Sigmoid colon (tissue), 7 donors: ENCODE results near the gene ATP5F1E. TPM values are rescaled to one million over a fixed set of nuclear protein-coding genes. Genes with fewer than 3 reads are reported as not detected.
A peak's percentile ranks its signal among the peaks of the same experiment; 100 is the strongest.

ENCODE experiments used
- DNase-seq: peaks from one replicate; pipeline ENCODE4 v3.0.0-alpha.2; 2019
- H3K27ac ChIP-seq, 4 donors: fragments of 200-600 bp; sonication (generic); one replicate each; pipeline ENCODE4 v1.5.1; 2016 to 2019; ENCODE audit warnings: mild to moderate bottlenecking in 1 of 4
- H3K27me3 ChIP-seq, 3 donors: fragments of 200-600 bp; sonication (generic); one replicate each; pipeline ENCODE4 v1.5.1; 2019; ENCODE audit warnings: mild to moderate bottlenecking in 1 of 3
- H3K36me3 ChIP-seq, 4 donors: fragments of 200-600 bp; sonication (generic); one replicate each; pipeline ENCODE4 v1.5.1; 2016 to 2019
- H3K4me1 ChIP-seq, 4 donors: fragments of 200-600 bp; sonication (generic); one replicate each; pipeline ENCODE4 v1.5.1; 2017 to 2019
- H3K4me3 ChIP-seq, 4 donors: fragments of 200-600 bp; sonication (generic); one replicate each; pipeline ENCODE4 v1.5.1; 2017 to 2019; ENCODE audit warnings: mild to moderate bottlenecking in 2 of 4, moderate library complexity in 1 of 4
- H3K9me3 ChIP-seq, 4 donors: fragments of 200-600 bp in 3 of 4; sonication (generic) in 3 of 4; one replicate each; pipeline versions ENCODE4 v1.5.1 to v1.6.1; 2013 to 2019
- EP300 ChIP-seq, 4 donors: sonication (generic); formaldehyde crosslinking; IDR thresholded peaks; one replicate each; pipeline ENCODE4 v1.6.1; 2017; ENCODE audit warnings: antibody characterized with exemption in 4 of 4
- POLR2A ChIP-seq, 2 donors: fragments of 450-650 bp; IDR thresholded peaks; one replicate each; pipeline ENCODE4 v1.6.1; 2016; ENCODE audit warnings: antibody characterized with exemption in 2 of 2, mild to moderate bottlenecking in 2 of 2, moderate library complexity in 2 of 2
- POLR2AphosphoS5 ChIP-seq, 4 donors: sonication (generic); formaldehyde crosslinking; IDR thresholded peaks; one replicate each; pipeline ENCODE4 v1.6.1; 2017; ENCODE audit warnings: antibody characterized with exemption in 4 of 4
- WGBS, 2 donors: extraction: QIAGEN DNeasy Blood & Tissue Kit; methylation state at CpG; one replicate each; pipeline ENCODE4 v1.1.7; 2013; 5-methylcytosine and 5-hydroxymethylcytosine counted together
- intact Hi-C: fragments of 100-400 bp; cut with DNase I; formaldehyde crosslinking; loops from one replicate; pipeline ENCODE4 v1.15.1; 2023
- polyA plus RNA-seq, 3 donors: library from polyadenylated mRNA; stranded (reverse); fragments of 200-250 nt; gene quantifications; one replicate each; pipeline ENCODE4 v1.2.3, GENCODE V29; 2013
- total RNA-seq, 4 donors: library from RNA; depleted of rRNA; stranded (reverse); fragments of >200 nt; gene quantifications; one replicate each; pipeline ENCODE4 v1.1.0, GENCODE V29; 2016
- TF ChIP-seq, protein P1 (sequence below), 4 experiments: fragments of 450-650 bp in 3 of 4; fragments of 200-600 bp in 1 of 4; IDR thresholded peaks; one replicate each; pipeline ENCODE4 v1.5.1; 2016 to 2019; ENCODE audit warnings: antibody characterized with exemption in 4 of 4, mild to moderate bottlenecking in 3 of 4, moderate library complexity in 2 of 4
- donor health status: healthy with polysubstance abuse.
- donor health status: Bipolar disorder and iron deficiency.
- donor health status: healthy.

ATP5F1E gene
- total and polyA plus RNA-seq, 7 donors = 28.5 to 110 (median 57.4) TPM

DNA sequence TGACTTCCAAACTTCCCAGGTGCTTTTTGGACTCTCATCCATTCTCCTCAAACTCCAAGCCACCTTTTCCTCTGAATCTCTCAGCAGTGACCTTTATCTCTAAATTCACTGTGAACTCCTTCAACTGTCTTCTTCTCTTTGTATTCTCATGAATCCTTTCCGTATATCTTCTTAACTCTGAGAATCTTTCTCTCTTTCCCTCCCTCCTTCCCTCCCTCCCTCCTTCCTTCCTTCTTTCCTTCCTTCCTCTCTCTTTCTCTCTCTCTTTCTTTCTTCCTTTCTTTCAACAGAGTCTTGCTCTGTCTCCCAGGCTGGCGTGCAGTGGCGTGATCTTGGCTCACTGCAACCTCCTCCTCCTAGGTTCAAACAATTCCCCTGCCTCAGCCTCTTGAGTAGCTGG lies 14.7 kb upstream of the ATP5F1E start:
- WGBS, 2 donors = 91 to 95% methylated on average over 3 of the region's 3 CpGs
- peaks cover 0 to 10% (median 0%) of the 10 kb centered on the region in 3 donors for H3K27me3 ChIP-seq
- peaks cover 0 to 12% (median 7%) of the 10 kb centered on the region in 4 donors for H3K4me1 ChIP-seq
- intact Hi-C loops = loop anchor here (10.0 kb wide), 1 partner anchor 732 kb away; no protein-coding TSS in a partner anchor
- TF ChIP-seq POLR2AphosphoS5 (IDR thresholded peaks at IDR 0.05) (no peak), POLR2A (IDR thresholded peaks at IDR 0.05) (no peak), EP300 (IDR thresholded peaks at IDR 0.05) (no peak)
- TF ChIP-seq, protein P1, sequence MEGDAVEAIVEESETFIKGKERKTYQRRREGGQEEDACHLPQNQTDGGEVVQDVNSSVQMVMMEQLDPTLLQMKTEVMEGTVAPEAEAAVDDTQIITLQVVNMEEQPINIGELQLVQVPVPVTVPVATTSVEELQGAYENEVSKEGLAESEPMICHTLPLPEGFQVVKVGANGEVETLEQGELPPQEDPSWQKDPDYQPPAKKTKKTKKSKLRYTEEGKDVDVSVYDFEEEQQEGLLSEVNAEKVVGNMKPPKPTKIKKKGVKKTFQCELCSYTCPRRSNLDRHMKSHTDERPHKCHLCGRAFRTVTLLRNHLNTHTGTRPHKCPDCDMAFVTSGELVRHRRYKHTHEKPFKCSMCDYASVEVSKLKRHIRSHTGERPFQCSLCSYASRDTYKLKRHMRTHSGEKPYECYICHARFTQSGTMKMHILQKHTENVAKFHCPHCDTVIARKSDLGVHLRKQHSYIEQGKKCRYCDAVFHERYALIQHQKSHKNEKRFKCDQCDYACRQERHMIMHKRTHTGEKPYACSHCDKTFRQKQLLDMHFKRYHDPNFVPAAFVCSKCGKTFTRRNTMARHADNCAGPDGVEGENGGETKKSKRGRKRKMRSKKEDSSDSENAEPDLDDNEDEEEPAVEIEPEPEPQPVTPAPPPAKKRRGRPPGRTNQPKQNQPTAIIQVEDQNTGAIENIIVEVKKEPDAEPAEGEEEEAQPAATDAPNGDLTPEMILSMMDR (IDR thresholded peaks at IDR 0.05) = no peak
- H3K9me3 ChIP-seq = no peaks in the 10 kb centered on the region
- no peak overlapping the region for H3K27ac ChIP-seq
- H3K4me3 ChIP-seq = no peak overlapping the region
- no peak for DNase-seq
- no peaks in the 10 kb centered on the region for H3K36me3 ChIP-seq

GRCh38 chr20:59044796-59045195 lies 12.7 kb upstream of the ATP5F1E start:
- H3K4me1 ChIP-seq = peaks cover 0 to 28% (median 27%) of the 10 kb centered on the region in 4 donors
- no peak for DNase-seq
- 67 to 87% methylated on average over 3 of the region's 3 CpGs for WGBS, 2 donors
- TF ChIP-seq EP300 (IDR thresholded peaks at IDR 0.05) (no peak), POLR2AphosphoS5 (IDR thresholded peaks at IDR 0.05) (no peak), POLR2A (IDR thresholded peaks at IDR 0.05) (no peak)
- TF ChIP-seq, protein P1 (IDR thresholded peaks at IDR 0.05) = no peak
- no peaks in the 10 kb centered on the region for H3K27me3 ChIP-seq
- intact Hi-C loops = loop anchor here (10.0 kb wide), 1 partner anchor 730 kb away; no protein-coding TSS in a partner anchor
- no peaks in the 10 kb centered on the region for H3K9me3 ChIP-seq
- no peaks in the 10 kb centered on the region for H3K36me3 ChIP-seq
- H3K27ac ChIP-seq = no peak overlapping the region
- no peak overlapping the region for H3K4me3 ChIP-seq

DNA sequence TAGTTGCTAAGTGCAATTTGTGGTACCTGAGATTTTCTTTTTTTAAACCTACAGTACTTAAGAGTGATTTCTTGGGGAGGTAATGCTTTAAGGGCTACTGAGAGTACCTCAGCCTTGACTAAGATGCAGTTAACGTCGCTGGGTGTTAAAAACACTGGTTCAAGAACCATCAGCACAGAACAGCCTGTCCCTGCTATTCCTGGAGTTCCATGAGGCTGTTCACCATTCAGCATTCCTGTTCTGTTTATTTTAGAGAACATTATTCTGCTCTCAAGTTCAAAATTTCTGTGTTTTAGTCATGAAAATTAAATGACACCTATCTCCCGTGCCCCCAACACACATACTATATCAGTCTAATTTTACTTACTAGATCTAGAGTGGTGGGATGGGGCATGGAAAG lies 12.2 kb upstream of the ATP5F1E start:
- H3K27me3 ChIP-seq = no peaks in the 10 kb centered on the region
- H3K4me1 ChIP-seq = peaks cover 0 to 33% (median 30%) of the 10 kb centered on the region in 4 donors
- no peaks in the 10 kb centered on the region for H3K9me3 ChIP-seq
- no peaks in the 10 kb centered on the region for H3K36me3 ChIP-seq
- 79 to 94% methylated on average over 3 of the region's 3 CpGs for WGBS, 2 donors
- DNase-seq = no peak
- intact Hi-C loops = loop anchor here (10.0 kb wide), 1 partner anchor 729 kb away; no protein-coding TSS in a partner anchor
- TF ChIP-seq POLR2A (IDR thresholded peaks at IDR 0.05) = no peak
- TF ChIP-seq, protein P1 (IDR thresholded peaks at IDR 0.05) = no peak
- no peak for TF ChIP-seq POLR2AphosphoS5 (IDR thresholded peaks at IDR 0.05)
- no peak for TF ChIP-seq EP300 (IDR thresholded peaks at IDR 0.05)
- no peak overlapping the region for H3K4me3 ChIP-seq
- H3K27ac ChIP-seq = peak overlapping the region in 1 of 4 donors; percentile 81

DNA sequence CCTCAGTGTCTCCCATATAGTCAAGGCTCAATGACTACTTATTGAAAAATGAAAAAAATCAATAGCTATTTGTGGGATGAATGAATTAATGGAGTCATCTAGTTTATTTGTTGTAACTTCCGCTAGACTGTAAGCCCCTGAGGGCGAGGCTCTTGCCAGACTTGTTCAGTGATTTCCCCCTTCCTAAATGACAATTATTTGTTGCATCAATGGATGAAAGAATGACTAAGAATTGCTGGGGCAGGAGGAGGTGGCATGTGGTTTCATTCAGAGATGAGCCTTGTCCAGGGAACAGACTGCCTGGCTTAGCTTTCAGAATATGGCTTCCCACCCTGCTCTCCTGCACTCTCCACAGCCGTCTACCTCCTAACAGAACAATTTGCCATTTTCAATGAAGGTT lies 11.6 kb upstream of the ATP5F1E start:
- intact Hi-C loops = loop anchor here (10.0 kb wide), 1 partner anchor 729 kb away; no protein-coding TSS in a partner anchor
- WGBS, 2 donors = 70 to 75% methylated on average over 3 of the region's 3 CpGs
- Histone ChIP-seq H3K4me1 (peaks cover 0 to 39% (median 33%) of the 10 kb centered on the region in 4 donors), H3K27me3 (no peaks in the 10 kb centered on the region), H3K9me3 (no peaks in the 10 kb centered on the region), H3K4me3 (no peak overlapping the region), H3K36me3 (no peaks in the 10 kb centered on the region), H3K27ac (peak overlapping the region in 3 of 4 donors; percentile 24 to 86 (median 81))
- DNase-seq = no peak
- TF ChIP-seq EP300 (IDR thresholded peaks at IDR 0.05) = no peak
- no peak for TF ChIP-seq POLR2AphosphoS5 (IDR thresholded peaks at IDR 0.05)

DNA sequence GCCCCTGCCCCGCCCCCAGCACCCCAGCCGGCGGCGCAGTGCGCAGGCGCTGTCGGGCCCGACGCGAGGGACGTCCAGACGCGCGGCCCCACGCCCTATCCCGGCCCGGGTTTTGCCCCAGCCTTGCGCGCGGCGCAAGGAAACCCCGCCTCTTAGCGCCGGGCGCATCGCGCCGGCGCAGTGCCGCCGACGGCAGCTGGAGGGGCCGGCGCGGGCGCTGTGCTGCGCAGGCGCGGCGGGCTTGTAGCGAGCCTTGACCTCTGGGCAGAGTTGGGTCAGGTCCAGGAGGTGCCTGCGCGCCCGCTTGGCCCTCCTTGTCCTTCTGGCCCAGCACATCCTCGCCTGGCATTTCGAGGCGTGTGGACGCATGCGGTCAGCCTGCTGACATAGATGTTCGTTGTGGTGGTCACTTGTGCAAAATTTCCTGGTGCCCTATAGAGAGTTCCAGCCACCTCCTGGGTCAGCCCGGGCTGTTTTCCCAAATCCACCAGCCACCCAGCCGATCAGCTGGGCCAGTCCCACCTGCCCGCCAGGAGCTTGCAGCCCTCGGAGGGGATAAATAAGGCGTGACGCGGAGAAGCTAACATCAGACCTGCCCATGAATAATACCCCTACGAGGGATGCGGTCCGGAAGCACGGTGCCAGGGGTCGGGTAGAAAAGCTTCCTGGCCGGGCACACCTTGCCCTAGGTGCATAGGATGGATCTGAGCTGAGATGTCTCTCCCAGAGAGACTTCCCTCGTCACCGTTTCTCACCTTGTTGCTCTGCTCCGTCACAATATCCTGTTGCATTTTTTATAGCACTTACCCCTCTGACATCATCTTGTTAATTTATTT lies 10.9 kb upstream of the ATP5F1E start:
- Histone ChIP-seq H3K4me1 (peaks cover 0 to 39% (median 33%) of the 10 kb centered on the region in 4 donors), H3K27ac (peak overlapping the region; percentile 81 to 86 (median 86)), H3K27me3 (no peaks in the 10 kb centered on the region), H3K9me3 (no peaks in the 10 kb centered on the region), H3K4me3 (peak overlapping the region; percentile 73 to 94 (median 85)), H3K36me3 (peaks cover 0 to 4% (median under 1%) of the 10 kb centered on the region in 4 donors)
- peak in 2 of 4 donors; percentile 38 to 71 for TF ChIP-seq POLR2AphosphoS5 (IDR thresholded peaks at IDR 0.05)
- no peak for TF ChIP-seq POLR2A (IDR thresholded peaks at IDR 0.05)
- TF ChIP-seq, protein P1 (IDR thresholded peaks at IDR 0.05) = peak in 1 of 4 experiments; percentile 20
- peak; percentile 96 for DNase-seq
- intact Hi-C loops = loop anchor here (1.0 to 10.0 kb wide), 2 partner anchors 11 to 728 kb away; partner anchors contain the start of gene ATP5F1E
- 8 to 16% methylated on average over 66 of the region's 66 CpGs for WGBS, 2 donors
